SK-N-SH (cell line): ENCODE results near the gene SRGAP2. TPM values are rescaled to one million over a fixed set of nuclear protein-coding genes. Genes with fewer than 3 reads are reported as not detected.
"Not testable (repeated sequence)": the region's sequence is repeated elsewhere in the genome, so short reads cannot be mapped to it uniquely, and the experiment has no call there.

ENCODE experiments used
- CTCF ChIA-PET: fragments of 300-600, 350-600 bp; formaldehyde crosslinking; extraction: SDS; loops from one replicate; lab custom pipeline; 2021; lab: Yijun Ruan, JAX
- POLR2A ChIA-PET: fragments of 350-600 bp; sonication (Branson Sonifier 250); formaldehyde crosslinking; extraction: SDS; loops from one replicate; lab custom pipeline; 2020; ENCODE audit warnings: antibody characterized with exemption, inconsistent platforms; lab: Yijun Ruan, JAX
- DNase-seq: peaks from one replicate; pipeline ENCODE4 v3.0.0; 2012
- H2AFZ ChIP-seq: fragments of 200-600 bp; sonication (generic); 2 replicates; pipeline ENCODE4 v1.8.1; 2016; ENCODE audit warnings: antibody characterized with exemption, mild to moderate bottlenecking, low read depth
- H3F3A ChIP-seq: fragments of 200-600 bp; sonication (generic); replicated peaks from 2 replicates; pipeline ENCODE3; 2016; ENCODE audit warnings: antibody characterized with exemption, mild to moderate bottlenecking; ENCODE audit not compliant: insufficient read depth
- H3K27ac ChIP-seq, 2 experiments: fragments of 200-500 bp in 1 of 2; fragments of 200-600 bp in 1 of 2; sonication (Bioruptor generic) in 1 of 2; sonication (generic), shearing (Covaris generic) in 1 of 2; 2 replicates each; pipeline versions ENCODE4 v1.5.1 to v1.6.1; 2014 to 2016; ENCODE audit warnings: low read depth in 2 of 2, inconsistent platforms in 1 of 2, low read length in 1 of 2, mild to moderate bottlenecking in 1 of 2, mixed read lengths in 1 of 2
- H3K27me3 ChIP-seq: fragments of 200-600 bp; sonication (generic), shearing (Covaris generic); 2 replicates; pipeline ENCODE4 v1.6.1; 2016; ENCODE audit warnings: mixed run types; ENCODE audit not compliant: insufficient read depth
- H3K36me3 ChIP-seq, 2 experiments: fragments of 200-500 bp in 1 of 2; fragments of 200-600 bp in 1 of 2; sonication (Bioruptor generic) in 1 of 2; sonication (generic) in 1 of 2; replicated peaks in 1 of 2; 2 replicates each; pipeline versions ENCODE3 to v1.5.1; 2014 to 2016; ENCODE audit warnings: low read length in 1 of 2, mild to moderate bottlenecking in 1 of 2; ENCODE audit not compliant: insufficient read depth in 2 of 2, control insufficient read depth in 1 of 2
- H3K4me1 ChIP-seq, 2 experiments: fragments of 200-500 bp in 1 of 2; fragments of 200-600 bp in 1 of 2; sonication (Bioruptor generic) in 1 of 2; sonication (generic), shearing (Covaris generic) in 1 of 2; 2 replicates each; pipeline versions ENCODE4 v1.5.1 to v1.6.1; 2014 to 2016; ENCODE audit warnings: low read depth in 1 of 2, low read length in 1 of 2, mixed run types in 1 of 2; ENCODE audit not compliant: insufficient read depth in 2 of 2, control insufficient read depth in 1 of 2
- H3K4me2 ChIP-seq: fragments of 200-600 bp; sonication (generic), shearing (Covaris generic); 2 replicates; pipeline ENCODE4 v1.6.1; 2017; ENCODE audit warnings: mixed run types
- H3K4me3 ChIP-seq, 2 experiments: fragments of 200-500 bp in 1 of 2; fragments of 200-600 bp in 1 of 2; sonication (Bioruptor generic) in 1 of 2; sonication (generic), shearing (Covaris generic) in 1 of 2; 2 replicates each; pipeline versions ENCODE4 v1.5.1 to v1.8.1; 2014 to 2016; ENCODE audit warnings: low read depth in 2 of 2, inconsistent platforms in 1 of 2, low read length in 1 of 2, mild to moderate bottlenecking in 1 of 2, mixed read lengths in 1 of 2, moderate library complexity in 1 of 2
- H3K79me2 ChIP-seq: fragments of 200-600 bp; sonication (generic); 2 replicates; pipeline ENCODE4 v1.8.1; 2017; ENCODE audit warnings: mild to moderate bottlenecking; ENCODE audit not compliant: insufficient read depth
- H3K9ac ChIP-seq: fragments of 200-600 bp; sonication (generic); 2 replicates; pipeline ENCODE4 v1.6.1; 2017; ENCODE audit warnings: mixed run types
- H3K9me2 ChIP-seq: fragments of 200-600 bp; sonication (generic); 2 replicates; pipeline ENCODE4 v1.6.1; 2017; ENCODE audit warnings: mixed run types
- H3K9me3 ChIP-seq: fragments of 200-600 bp; sonication (generic); 2 replicates; pipeline ENCODE4 v1.6.1; 2017; ENCODE audit warnings: mixed run types, mild to moderate bottlenecking, moderate library complexity
- H4K20me1 ChIP-seq: fragments of 200-600 bp; sonication (generic); 2 replicates; pipeline ENCODE4 v1.6.1; 2017; ENCODE audit warnings: mild to moderate bottlenecking, mixed run types; ENCODE audit not compliant: insufficient read depth
- CTCF ChIP-seq: fragments of 200-600 bp; sonication (generic); IDR thresholded peaks from 2 replicates; pipeline ENCODE4 v1.6.1; 2017; ENCODE audit warnings: antibody characterized with exemption, mild to moderate bottlenecking, moderate library complexity
- WGBS: methylation state at CpG from one replicate; pipeline ENCODE4 v1.1.6; 2017; ENCODE audit warnings: low lambda C conversion rate; 5-methylcytosine and 5-hydroxymethylcytosine counted together
- polyA plus RNA-seq, 3 experiments: library from polyadenylated mRNA; depleted of rRNA; stranded (reverse); fragments of >200 nt; gene quantifications; 2 replicates each; pipeline ENCODE4 v1.2.3, GENCODE V29; 2012

The SRGAP2 gene
- polyA plus RNA-seq (2012; rRNA removed) = 18.2 and 19.3 TPM in 2 replicates
- 11.7 and 13.4 TPM in 2 replicates for polyA plus RNA-seq (2012; cell fraction: cytosol; rRNA removed)
- polyA plus RNA-seq (2012; cell fraction: nucleus; rRNA removed) = 88.1 and 90.9 TPM in 2 replicates

- H3K36me3 ChIP-seq, POLR2A ChIA-PET, H3K4me1 ChIP-seq, H3K79me2 ChIP-seq, H3K4me2 ChIP-seq, H3K9me2 ChIP-seq, CTCF ChIA-PET, H2AFZ ChIP-seq, H3F3A ChIP-seq, H3K9me3 ChIP-seq, DNase-seq, H3K27me3 ChIP-seq, H4K20me1 ChIP-seq: not testable (repeated sequence)
- Histone ChIP-seq H3K27ac (peak within 1 kb of the TSS in 1 of 2 experiments; percentile 62; a peak in 2 of 4 replicates), H3K9ac (peak within 1 kb of the TSS; percentile 79), H3K4me3 (peak within 1 kb of the TSS; percentile 35 to 49; a peak in 2 of 4 replicates)
- 6% methylated on average over 17 of the region's 63 CpGs for WGBS
These were observed at the start of gene SRGAP2 for GRCh38 chr1:206203364-206204158. TSS of gene SRGAP2 (plus strand) at chr1:206203541. CDS start at chr1:206205971, 2,430 bp downstream.

GRCh38 chr1:206167350-206168029 is 35.9 kb upstream of the SRGAP2 start:
- POLR2A ChIA-PET, H2AFZ ChIP-seq, DNase-seq, CTCF ChIA-PET, H3K36me3 ChIP-seq, H4K20me1 ChIP-seq, H3F3A ChIP-seq, H3K9ac ChIP-seq, H3K27ac ChIP-seq, H3K4me1 ChIP-seq, H3K9me3 ChIP-seq, H3K9me2 ChIP-seq, H3K4me3 ChIP-seq, H3K79me2 ChIP-seq, H3K4me2 ChIP-seq, H3K27me3 ChIP-seq: not testable (repeated sequence)
- 33% methylated on average over 4 of the region's 10 CpGs for WGBS
- peak; percentile 23; the same call in 1 of the 2 replicates for TF ChIP-seq CTCF

GRCh38 chr1:206169794-206170193 is 33.5 kb upstream of the SRGAP2 start:
- H3K36me3 ChIP-seq, H3K9me2 ChIP-seq, CTCF ChIA-PET, DNase-seq, H3K27ac ChIP-seq, POLR2A ChIA-PET, H3K4me3 ChIP-seq, H3K9me3 ChIP-seq, H3K27me3 ChIP-seq, H2AFZ ChIP-seq, H3K4me2 ChIP-seq, H3K9ac ChIP-seq, H3K4me1 ChIP-seq, H3F3A ChIP-seq, H3K79me2 ChIP-seq, H4K20me1 ChIP-seq: not testable (repeated sequence)
- WGBS = 94% methylated on average over 3 of the region's 3 CpGs

- H3F3A ChIP-seq, POLR2A ChIA-PET, H4K20me1 ChIP-seq, H3K4me2 ChIP-seq, H3K9me2 ChIP-seq, H3K27me3 ChIP-seq, H3K4me3 ChIP-seq, DNase-seq, H3K27ac ChIP-seq, H3K9me3 ChIP-seq, H3K36me3 ChIP-seq, H3K4me1 ChIP-seq, H2AFZ ChIP-seq, H3K79me2 ChIP-seq, H3K9ac ChIP-seq, CTCF ChIA-PET: not testable (repeated sequence)
- WGBS = 92% methylated on average over 1 of the region's 2 CpGs
These were observed 30.1 kb upstream of the SRGAP2 start for GRCh38 chr1:206173110-206173719.
